Activated naive CD8-positive, alpha-beta T cell (primary cell): Measurements from ENCODE around the gene PLCG1.

ENCODE experiments used
- H3K27ac Mint-ChIP-seq: one replicate; pipeline ENCODE4 v1.8.0; 2021; ENCODE audit warnings: mixed read lengths
- H3K27me3 Mint-ChIP-seq: one replicate; pipeline ENCODE4 v1.8.0; 2021; ENCODE audit warnings: mixed read lengths
- H3K36me3 Mint-ChIP-seq: one replicate; pipeline ENCODE4 v1.8.0; 2021; ENCODE audit warnings: mixed read lengths
- H3K4me1 Mint-ChIP-seq: one replicate; pipeline ENCODE4 v1.8.0; 2021; ENCODE audit warnings: low read depth, mixed read lengths
- H3K4me3 Mint-ChIP-seq: one replicate; pipeline ENCODE4 v1.8.0; 2021; ENCODE audit warnings: mild to moderate bottlenecking, mixed read lengths
- H3K9me3 Mint-ChIP-seq: one replicate; pipeline ENCODE4 v1.8.0; 2021; ENCODE audit warnings: low read depth, mixed read lengths

The PLCG1 gene

DNA sequence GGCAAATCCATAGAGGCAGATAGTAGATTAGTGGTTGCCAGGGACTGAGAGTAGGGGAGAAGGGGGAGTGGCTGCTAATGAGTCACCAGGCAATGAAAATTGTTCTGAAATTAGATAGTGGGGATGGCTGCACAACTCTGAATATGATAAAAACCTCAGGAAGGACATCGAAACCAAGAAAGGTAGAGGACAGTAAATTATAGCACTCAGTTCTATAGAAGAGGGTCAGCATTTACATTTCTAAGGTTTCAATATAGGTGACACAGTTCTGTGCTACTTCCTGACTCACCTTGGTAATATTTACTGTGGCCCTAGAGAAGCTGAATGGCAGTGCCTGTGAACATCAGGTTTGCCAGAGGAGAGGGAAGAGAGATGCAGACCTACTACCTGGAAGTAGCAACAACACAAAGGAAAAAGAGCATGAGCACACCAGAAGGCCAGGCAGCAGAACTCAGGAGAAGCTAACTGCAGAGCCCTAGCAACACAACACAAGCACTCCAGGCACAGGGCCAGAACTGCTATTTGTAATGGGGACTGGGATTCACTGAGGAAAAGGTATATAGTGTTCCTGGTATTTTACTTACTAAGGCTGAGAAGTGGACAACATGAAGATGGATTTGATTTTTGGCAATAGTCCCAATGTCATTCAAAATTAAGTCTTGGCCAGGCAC is 75.9 kb downstream of the PLCG1 start:
- H3K27ac Mint-ChIP-seq, result no peak overlapping the region
- H3K4me3 Mint-ChIP-seq, result no peak overlapping the region
- H3K36me3 Mint-ChIP-seq, result peaks cover 2% of the 10 kb centered on the region
- H3K4me1 Mint-ChIP-seq, result peaks cover 14% of the 10 kb centered on the region
- no peaks in the 10 kb centered on the region for H3K9me3 Mint-ChIP-seq
- no peaks in the 10 kb centered on the region for H3K27me3 Mint-ChIP-seq

DNA sequence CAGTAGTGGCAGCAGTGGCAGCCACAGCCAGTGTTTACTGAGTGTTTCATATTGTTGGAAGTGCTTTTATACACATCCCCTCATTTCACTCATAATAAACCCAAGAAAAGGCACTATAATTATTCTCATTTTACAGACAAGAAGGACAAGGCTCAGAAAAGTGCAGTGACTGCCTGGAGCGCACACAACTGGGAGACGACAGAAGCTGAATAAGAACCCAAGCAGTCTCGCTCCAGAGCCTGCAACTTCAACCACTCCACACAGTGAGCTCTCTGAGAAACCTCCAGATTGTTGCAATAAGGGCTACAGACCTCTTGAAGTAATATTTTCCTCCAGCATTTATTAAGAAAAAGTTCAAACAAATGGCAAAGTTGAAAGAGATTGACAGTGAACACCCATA is 76.9 kb downstream of the PLCG1 start:
- Mint-ChIP-seq H3K4me1 (peaks cover 14% of the 10 kb centered on the region), H3K27me3 (no peaks in the 10 kb centered on the region), H3K9me3 (no peaks in the 10 kb centered on the region), H3K36me3 (peaks cover 1% of the 10 kb centered on the region), H3K4me3 (no peak overlapping the region), H3K27ac (no peak overlapping the region)

DNA sequence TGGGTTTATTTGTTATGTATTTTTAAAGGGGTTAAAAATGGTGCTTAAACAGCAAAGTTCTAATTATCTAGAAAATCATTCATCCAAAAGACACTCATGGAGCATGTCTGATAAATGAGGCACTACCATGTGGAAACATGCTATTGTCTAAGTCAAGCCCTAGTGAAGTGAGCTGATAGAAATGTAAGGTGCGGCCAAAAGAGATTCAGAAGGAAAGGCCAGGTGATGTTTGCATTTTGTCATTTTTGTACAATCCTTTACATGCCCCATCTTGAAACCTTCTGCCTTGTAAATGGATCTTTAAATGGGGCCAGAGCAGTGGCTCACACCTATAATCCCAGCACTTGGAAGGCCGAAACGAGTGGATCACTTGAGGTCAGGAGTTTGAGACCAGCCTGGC is 77.3 kb downstream of the PLCG1 start:
- Mint-ChIP-seq H3K27me3 (no peaks in the 10 kb centered on the region), H3K4me1 (peaks cover 14% of the 10 kb centered on the region), H3K27ac (no peak overlapping the region), H3K4me3 (no peak overlapping the region), H3K9me3 (no peaks in the 10 kb centered on the region), H3K36me3 (no peaks in the 10 kb centered on the region)

DNA sequence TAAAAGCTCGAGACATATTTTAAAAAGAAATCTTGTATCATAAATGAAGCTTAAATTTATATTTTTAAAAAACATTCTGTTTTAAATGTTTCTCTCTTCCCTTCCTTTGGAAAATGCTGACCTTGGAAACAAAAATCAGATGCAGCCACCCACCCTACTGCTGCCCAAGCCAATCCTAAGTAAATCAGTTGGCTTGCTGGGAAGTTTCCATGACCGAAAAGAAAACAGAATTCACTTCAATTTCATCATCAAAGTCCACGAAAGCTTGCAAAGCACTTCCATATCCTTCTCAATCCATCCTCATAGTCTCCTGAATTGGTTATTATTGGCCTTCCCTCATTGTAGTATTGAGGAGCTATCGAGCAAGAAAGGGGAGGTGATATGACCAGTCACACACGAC is 80.1 kb downstream of the PLCG1 start:
- Mint-ChIP-seq H3K9me3 (no peaks in the 10 kb centered on the region), H3K36me3 (peaks cover 9% of the 10 kb centered on the region), H3K27ac (no peak overlapping the region), H3K27me3 (no peaks in the 10 kb centered on the region), H3K4me1 (peaks cover 6% of the 10 kb centered on the region), H3K4me3 (no peak overlapping the region)

DNA sequence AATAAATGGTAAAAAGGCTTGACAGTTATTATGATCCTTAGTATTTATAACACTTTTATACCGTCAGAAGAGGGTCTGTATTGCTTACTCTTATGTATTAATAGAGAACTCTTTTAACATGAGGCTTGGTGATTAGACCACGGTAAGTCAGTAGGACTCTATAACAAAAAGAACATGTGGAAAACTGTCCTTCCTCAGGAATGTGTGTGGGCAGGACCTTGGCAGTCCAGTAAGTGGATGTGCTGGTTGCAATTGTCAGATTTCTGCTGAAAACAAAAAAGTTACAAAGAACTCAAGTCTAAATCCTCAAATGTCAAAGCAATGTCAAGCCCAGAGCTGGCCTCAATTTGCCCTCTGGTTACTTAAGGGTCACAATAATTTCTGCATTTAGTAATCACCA is 81.1 kb downstream of the PLCG1 start:
- Mint-ChIP-seq H3K27ac (no peak overlapping the region), H3K4me1 (peaks cover under 1% of the 10 kb centered on the region), H3K9me3 (no peaks in the 10 kb centered on the region), H3K27me3 (no peaks in the 10 kb centered on the region), H3K4me3 (no peak overlapping the region), H3K36me3 (peaks cover 9% of the 10 kb centered on the region)

DNA sequence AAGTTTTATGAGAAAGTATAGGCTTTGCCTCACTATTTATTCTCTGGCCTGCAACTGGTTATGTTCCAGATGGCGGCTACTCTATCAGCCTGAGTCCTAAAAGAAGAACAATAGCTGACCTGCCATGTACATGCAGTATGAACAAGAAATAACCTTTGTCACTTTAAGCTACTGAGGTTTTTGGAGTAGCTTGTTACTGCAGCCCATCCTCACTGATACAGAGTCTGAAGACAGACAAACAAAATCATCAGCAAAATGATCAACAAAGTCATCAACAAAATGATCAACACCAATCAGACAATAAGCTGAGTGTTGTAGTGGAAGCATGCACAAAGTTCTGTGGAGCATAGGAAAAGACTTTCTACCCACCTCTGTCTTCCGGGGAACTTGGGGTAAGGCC is 82.5 kb downstream of the PLCG1 start:
- Mint-ChIP-seq H3K36me3 (peaks cover 9% of the 10 kb centered on the region), H3K9me3 (no peaks in the 10 kb centered on the region), H3K4me3 (no peak overlapping the region), H3K4me1 (no peaks in the 10 kb centered on the region), H3K27me3 (no peaks in the 10 kb centered on the region), H3K27ac (no peak overlapping the region)

DNA sequence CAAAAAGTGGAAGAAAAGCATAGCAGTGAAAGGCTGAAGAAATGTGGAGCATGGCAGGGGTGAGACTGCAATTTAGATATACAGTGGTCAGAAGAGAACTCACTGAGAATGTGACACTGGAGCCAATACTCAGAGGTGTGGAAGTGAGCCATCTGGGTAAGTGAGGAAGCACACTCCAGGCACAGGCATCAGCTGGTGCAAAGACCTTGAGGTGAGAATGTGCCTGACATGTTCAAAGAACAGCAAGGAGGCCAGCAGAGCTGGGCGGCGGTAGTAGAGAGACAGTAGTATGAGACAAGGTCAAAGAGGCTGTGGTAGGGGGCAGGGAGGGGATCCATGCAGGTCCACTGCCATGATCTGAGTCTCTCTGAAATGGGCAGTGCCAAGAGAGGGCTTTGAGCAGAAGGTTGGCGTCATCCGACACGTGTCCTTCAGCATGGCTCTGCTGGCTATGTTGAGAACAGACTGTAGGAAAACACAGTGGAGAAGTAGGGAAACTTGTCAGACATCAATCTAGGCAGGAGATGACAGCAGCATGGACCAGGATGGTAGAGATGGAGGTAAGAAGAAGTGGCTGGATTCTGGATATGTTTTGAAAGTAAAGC is 84.4 kb downstream of the PLCG1 start:
- H3K27me3 Mint-ChIP-seq, result no peaks in the 10 kb centered on the region

DNA sequence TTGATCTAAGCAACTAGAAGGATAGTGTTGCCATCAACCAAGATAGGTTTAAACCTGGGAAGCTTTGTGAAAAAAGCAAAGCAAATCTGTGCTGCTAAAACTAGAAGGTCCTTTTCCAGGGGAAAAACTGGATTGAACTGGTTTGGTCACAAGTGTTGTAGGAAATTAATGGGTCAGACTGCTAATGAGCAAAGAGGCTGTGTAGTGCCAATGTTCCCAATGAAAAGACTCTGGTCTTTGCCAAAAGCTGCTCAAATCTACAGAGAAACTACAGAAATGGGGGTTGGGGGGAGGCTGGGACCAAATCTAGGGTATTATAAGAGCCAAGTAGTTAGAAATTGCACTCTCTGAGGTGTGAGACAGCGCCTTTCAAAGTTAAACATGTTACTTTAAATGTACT is 85.0 kb downstream of the PLCG1 start:
- Mint-ChIP-seq H3K9me3 (no peaks in the 10 kb centered on the region), H3K4me3 (no peak overlapping the region), H3K36me3 (peaks cover 9% of the 10 kb centered on the region), H3K27me3 (no peaks in the 10 kb centered on the region), H3K27ac (no peak overlapping the region), H3K4me1 (no peaks in the 10 kb centered on the region)

More for the DNA sequence above, 84.4 kb downstream of the PLCG1 start:
- Mint-ChIP-seq H3K9me3 (no peaks in the 10 kb centered on the region), H3K4me3 (no peak overlapping the region), H3K27ac (no peak overlapping the region), H3K4me1 (no peaks in the 10 kb centered on the region), H3K36me3 (peaks cover 9% of the 10 kb centered on the region)

DNA sequence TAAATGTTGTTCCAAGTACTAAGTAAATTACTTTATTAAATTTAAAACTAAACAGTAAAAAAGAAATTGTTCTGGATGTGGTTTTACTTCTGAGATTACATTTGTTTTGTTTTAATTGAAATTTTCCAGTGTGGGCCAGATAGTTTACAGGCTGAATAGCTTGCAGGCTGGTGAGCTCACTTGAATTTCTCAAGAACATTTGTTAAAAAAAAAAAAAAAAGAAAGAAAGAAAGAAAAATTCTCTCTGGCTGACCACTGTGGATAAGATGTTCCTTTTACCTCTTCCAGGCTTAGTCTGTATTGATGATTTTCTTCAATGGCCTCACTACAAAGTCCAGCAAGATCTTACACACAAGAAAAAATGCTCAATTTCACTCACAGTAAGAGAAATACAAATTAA is 85.4 kb downstream of the PLCG1 start:
- no peak overlapping the region for H3K27ac Mint-ChIP-seq

DNA sequence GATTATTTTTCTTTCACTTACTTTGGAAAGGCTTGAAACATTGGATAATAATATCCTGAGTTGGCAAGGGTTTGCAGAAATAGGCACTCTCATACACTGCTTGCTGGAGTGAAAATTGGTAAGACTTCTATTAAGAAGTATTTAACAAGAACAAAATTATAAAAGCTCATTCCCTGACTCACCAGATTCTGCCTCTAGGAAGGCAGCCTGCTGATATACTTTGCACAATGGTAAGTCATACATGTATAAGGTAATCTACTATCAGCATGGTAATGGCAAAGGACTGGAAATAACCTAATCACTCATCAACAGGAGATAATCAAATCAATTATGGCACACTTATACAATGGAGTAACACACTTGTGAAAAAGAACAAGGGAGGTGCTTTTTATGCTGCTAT is 85.8 kb downstream of the PLCG1 start:
- no peaks in the 10 kb centered on the region for H3K27me3 Mint-ChIP-seq
- H3K27ac Mint-ChIP-seq, result no peak overlapping the region
- no peaks in the 10 kb centered on the region for H3K9me3 Mint-ChIP-seq
- H3K36me3 Mint-ChIP-seq, result peaks cover 9% of the 10 kb centered on the region
- H3K4me1 Mint-ChIP-seq, result no peaks in the 10 kb centered on the region
- H3K4me3 Mint-ChIP-seq, result no peak overlapping the region

More for the DNA sequence above, 85.4 kb downstream of the PLCG1 start:
- no peaks in the 10 kb centered on the region for H3K27me3 Mint-ChIP-seq
- H3K9me3 Mint-ChIP-seq, result no peaks in the 10 kb centered on the region
- H3K36me3 Mint-ChIP-seq, result peaks cover 9% of the 10 kb centered on the region
- no peak overlapping the region for H3K4me3 Mint-ChIP-seq
- H3K4me1 Mint-ChIP-seq, result no peaks in the 10 kb centered on the region

DNA sequence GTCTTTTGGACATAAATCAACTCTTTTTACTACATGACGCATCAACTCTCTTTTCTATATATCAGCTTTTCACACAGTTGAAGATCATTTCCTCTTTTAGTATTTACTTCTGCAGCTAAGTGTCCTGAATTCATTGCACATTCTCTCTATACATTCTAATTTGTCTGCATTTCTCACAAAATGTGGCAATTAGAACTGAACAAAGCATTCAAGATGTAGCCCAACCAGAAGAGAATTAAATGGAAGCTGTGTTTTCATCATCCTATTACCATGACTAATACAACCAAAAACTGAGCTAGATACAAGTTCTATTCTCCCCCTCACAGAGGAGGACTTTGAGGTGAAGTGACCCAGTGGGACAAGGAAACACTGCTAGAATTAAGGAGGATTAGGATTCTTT is 86.9 kb downstream of the PLCG1 start:
- Mint-ChIP-seq H3K4me1 (peaks cover 5% of the 10 kb centered on the region), H3K27ac (no peak overlapping the region), H3K4me3 (no peak overlapping the region), H3K27me3 (no peaks in the 10 kb centered on the region), H3K36me3 (peaks cover 9% of the 10 kb centered on the region), H3K9me3 (no peaks in the 10 kb centered on the region)

DNA sequence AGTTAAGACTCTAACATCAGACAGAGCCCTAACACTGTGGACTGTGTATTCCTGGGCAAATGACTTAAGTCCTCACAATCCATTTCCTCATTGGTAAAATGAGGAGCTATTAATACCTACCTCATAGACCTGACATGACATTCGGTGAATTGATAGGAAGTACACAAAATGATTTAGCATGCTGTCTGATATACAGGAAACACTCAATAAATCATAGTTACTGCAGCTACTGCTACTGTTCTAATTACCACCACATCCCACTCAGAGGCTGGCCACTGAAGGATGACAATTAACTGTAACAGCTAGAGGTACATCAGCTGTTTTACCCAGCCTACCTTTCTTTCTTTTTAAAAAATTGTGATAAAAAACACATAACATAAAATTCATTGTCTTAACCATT is 87.7 kb downstream of the PLCG1 start:
- Mint-ChIP-seq H3K27ac (no peak overlapping the region), H3K4me3 (no peak overlapping the region), H3K4me1 (peaks cover 5% of the 10 kb centered on the region), H3K9me3 (no peaks in the 10 kb centered on the region), H3K27me3 (no peaks in the 10 kb centered on the region), H3K36me3 (peaks cover 6% of the 10 kb centered on the region)

DNA sequence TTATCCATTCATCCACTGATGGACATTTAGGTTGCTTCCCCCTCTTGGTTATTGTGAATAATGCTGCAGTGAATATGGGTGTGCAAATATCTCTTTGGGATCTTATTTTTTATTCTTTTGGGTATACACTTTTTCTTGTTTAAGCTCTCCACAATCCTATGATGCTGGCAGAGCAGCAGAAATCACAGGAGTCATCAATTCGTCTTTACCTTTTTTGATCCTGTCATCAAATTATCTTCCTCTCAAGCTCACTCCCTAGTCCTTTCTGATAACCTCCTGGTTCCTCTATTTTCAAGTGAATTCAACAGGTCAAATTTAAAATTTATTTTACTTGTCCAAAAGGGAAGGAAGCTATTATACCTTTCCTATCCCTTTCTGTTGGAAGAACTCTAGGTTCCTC is 89.1 kb downstream of the PLCG1 start:
- peaks cover 5% of the 10 kb centered on the region for H3K36me3 Mint-ChIP-seq
- H3K27me3 Mint-ChIP-seq, result no peaks in the 10 kb centered on the region
- no peak overlapping the region for H3K4me3 Mint-ChIP-seq
- no peak overlapping the region for H3K27ac Mint-ChIP-seq
- no peaks in the 10 kb centered on the region for H3K9me3 Mint-ChIP-seq
- H3K4me1 Mint-ChIP-seq, result peaks cover 9% of the 10 kb centered on the region
